HL-60 (cell line): ENCODE measurements around the gene MAP7D1.
A peak's percentile ranks its signal among the peaks of the same experiment; 100 is the strongest.

ENCODE experiments used
- DNase-seq, 2 experiments: peaks; one replicate each; pipeline ENCODE4 v3.0.0-alpha.2; 2010 to 2020; ENCODE audit warnings: low read depth in 1 of 2, low spot score in 1 of 2
- H3K27ac ChIP-seq: fragments of 250-450 bp; sonication (Bioruptor Pico); replicated peaks from 2 replicates; pipeline ENCODE4 v1.5.1; 2020; ENCODE audit warnings: mild to moderate bottlenecking, moderate library complexity
- H3K27me3 ChIP-seq: fragments of 250-450 bp; sonication (Bioruptor Pico); 2 replicates; pipeline ENCODE4 v1.5.1; 2021; ENCODE audit warnings: mild to moderate bottlenecking, moderate library complexity; ENCODE audit not compliant: insufficient read depth, poor library complexity, severe bottlenecking
- H3K4me3 ChIP-seq: replicated peaks from 2 replicates; pipeline ENCODE4 v1.5.1; 2011; ENCODE audit warnings: mild to moderate bottlenecking, control low read depth, low read length; ENCODE audit not compliant: insufficient read depth
- CTCF ChIP-seq: IDR thresholded peaks from one replicate; pipeline ENCODE4 v1.5.1; 2011; ENCODE audit warnings: low read length, control low read depth, inconsistent platforms; ENCODE audit not compliant: insufficient read depth
- GABPA ChIP-seq: IDR thresholded peaks from 2 replicates; pipeline ENCODE4 v1.6.1; 2012; ENCODE audit warnings: low read depth
- POLR2AphosphoS5 ChIP-seq: IDR thresholded peaks from 2 replicates; pipeline ENCODE4 v1.6.1; 2012; ENCODE audit warnings: low read depth
- REST ChIP-seq: IDR thresholded peaks from 2 replicates; pipeline ENCODE4 v1.6.1; 2012; ENCODE audit warnings: low read depth; ENCODE audit not compliant: insufficient replicate concordance
- SPI1 ChIP-seq: IDR thresholded peaks from 2 replicates; pipeline ENCODE4 v1.6.1; 2012; ENCODE audit warnings: low read depth, mild to moderate bottlenecking, borderline replicate concordance

Gene MAP7D1

GRCh38 chr1:36119456-36119855, 36.5 kb upstream of the MAP7D1 start:
- TF ChIP-seq CTCF = no peak
- TF ChIP-seq REST = no peak
- no peak for TF ChIP-seq GABPA
- TF ChIP-seq SPI1 = no peak
- TF ChIP-seq POLR2AphosphoS5 = no peak
- peaks cover 7% of the 10 kb centered on the region for H3K27me3 ChIP-seq
- H3K4me3 ChIP-seq = no peak overlapping the region
- DNase-seq = no peak
- H3K27ac ChIP-seq = no peak overlapping the region

DNA sequence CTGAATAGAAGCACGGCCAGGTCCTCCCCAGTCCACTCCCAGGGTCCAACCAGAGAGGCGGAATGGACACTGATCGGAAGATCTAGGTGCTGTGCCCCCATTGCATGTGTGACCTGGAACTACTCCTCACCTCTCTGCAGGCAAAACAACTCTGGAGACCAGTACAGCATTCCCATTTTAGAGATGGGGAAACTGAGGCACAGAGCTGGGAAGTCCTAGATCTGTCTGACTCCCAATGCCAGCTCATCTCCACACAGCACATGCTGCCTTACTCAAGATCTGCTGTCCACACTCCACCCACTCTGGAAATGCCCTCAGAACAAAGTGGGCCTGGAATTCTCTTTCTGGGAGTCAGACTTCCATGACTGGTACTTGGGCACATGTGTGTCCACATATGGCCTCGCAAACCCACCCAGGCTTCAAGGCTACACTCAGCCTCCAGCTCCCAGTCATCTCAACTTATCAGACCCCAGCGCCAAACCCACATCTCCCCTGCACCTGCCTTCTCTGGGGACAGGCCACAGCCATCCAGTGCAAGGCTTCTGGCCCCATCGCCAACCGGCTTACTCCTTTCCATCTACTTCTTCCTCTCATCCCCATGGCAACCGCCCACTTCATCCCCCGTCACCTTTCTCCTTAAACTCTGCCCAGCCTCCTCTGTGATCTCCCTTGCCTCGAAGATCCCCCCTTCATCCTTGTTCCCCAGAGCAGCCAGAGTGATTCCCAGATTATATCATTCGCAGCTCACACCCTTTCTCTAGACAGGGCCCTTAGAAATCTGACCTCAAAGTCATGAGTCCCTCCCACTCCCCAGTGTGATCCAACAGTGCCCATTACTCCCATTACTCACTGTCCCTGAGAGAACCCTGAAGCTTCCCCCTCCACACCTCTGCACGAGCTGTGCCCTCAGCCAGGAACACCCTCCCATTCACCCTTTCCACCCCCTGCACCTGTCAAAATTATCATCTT, 33.6 kb upstream of the MAP7D1 start:
- TF ChIP-seq CTCF (no peak), REST (no peak), POLR2AphosphoS5 (no peak), SPI1 (no peak), GABPA (no peak)
- Histone ChIP-seq H3K27ac (no peak overlapping the region), H3K4me3 (no peak overlapping the region), H3K27me3 (peaks cover 19% of the 10 kb centered on the region)
- DNase-seq = no peak

GRCh38 chr1:36123356-36123755, 32.6 kb upstream of the MAP7D1 start:
- TF ChIP-seq SPI1 (no peak), CTCF (no peak), GABPA (no peak), POLR2AphosphoS5 (no peak), REST (no peak)
- peak in 1 of 2 experiments; percentile 51 for DNase-seq
- Histone ChIP-seq H3K4me3 (no peak overlapping the region), H3K27me3 (peaks cover 19% of the 10 kb centered on the region), H3K27ac (no peak overlapping the region)
